ENCODE results near the gene CARTPT.
A peak's percentile ranks its signal among the peaks of the same experiment; 100 is the strongest.

CARTPT gene

DNA sequence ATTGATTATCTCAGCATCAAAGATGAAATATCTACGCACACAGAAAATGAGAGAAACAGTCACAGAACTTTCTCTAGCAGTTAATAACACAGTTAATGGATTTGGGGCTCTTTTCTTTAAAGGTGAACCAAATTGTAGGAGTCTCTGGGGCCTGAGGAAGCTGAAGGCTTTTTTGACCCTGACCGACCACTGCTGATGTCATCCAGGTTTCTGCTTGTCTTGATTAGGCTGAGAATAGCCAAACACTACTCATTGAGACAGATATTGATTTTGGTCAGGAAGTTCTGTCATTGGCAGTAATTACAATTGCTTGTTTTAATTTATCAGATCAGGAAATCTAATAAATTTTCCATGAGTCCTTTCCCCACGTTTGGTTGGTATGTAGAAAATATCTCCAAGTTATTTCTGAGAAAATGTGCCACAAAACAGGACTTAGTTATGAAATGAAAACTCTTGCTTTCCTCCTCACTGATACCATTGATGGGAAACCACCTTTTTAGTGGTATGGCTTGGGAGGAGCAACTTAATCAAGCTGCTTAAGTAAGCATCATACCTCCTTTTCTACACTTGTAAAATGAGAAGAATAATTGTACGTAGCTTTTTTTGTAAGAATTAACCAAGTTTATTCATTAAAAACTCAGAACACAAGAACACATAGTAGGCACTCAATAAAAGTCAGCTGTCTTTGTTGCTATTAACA is 19.7 kb downstream of the CARTPT start:
- ATAC-seq: no peak

DNA sequence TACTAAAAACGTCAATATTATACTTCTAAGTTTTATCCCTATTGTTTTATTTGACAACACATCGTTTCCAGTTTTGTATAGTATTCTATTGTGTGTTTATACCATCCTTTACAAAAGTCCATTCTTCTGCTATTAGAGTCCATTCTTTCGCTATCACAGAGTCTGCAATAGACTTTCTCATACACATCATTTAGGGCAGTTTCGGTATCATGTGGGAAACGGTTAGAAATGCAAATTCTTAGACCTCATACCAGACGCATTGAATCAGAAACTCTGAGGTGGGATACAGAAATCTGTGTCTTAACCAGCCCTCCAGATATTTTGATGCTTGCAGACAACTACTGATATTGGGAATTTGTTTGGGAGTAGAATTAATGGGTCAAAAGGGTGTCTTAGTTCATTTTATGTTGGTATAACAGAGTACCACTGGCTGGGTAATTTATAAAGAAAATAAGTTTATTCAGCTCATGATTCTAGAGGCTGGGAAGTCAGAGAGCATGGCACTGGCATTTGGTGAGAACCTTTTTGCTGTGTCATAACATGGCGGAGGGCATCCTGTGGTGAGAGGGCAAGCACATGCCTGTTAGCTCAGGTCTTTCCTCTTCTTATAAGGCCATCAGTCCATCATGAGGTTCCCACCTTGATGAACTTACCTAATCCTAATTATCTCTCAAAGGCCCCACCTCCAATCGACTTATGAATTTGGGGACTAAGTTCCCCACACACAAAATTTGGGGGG is 21.1 kb downstream of the CARTPT start:
- no peak for ATAC-seq

GRCh38 chr5:71743155-71743554 is 24.1 kb downstream of the CARTPT start:
- ATAC-seq: no peak

GRCh38 chr5:71744009-71744790 is 25.1 kb downstream of the CARTPT start:
- no peak for ATAC-seq

GRCh38 chr5:71747182-71747581 is 28.1 kb downstream of the CARTPT start:
- ATAC-seq: no peak

DNA sequence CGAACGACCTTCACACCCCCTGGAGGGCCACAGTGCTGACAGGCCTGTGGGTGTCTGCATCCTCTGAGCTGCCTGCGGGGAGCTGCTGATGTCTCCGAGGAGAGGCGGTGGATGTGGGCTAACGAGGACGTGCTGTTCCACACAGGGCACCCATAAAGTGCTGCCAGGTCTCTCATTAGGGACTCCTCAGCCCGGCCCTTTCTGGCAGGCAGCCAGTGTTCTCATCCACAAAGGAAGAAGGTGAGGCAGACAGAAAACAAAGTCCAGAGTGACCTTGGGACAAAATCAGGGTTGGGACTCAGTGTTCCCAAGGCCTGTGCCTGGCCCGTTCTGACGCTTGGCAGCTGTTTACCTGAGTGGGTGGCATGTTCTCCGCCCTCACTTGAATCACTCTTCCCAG is 29.3 kb downstream of the CARTPT start:
- ATAC-seq: no peak

DNA sequence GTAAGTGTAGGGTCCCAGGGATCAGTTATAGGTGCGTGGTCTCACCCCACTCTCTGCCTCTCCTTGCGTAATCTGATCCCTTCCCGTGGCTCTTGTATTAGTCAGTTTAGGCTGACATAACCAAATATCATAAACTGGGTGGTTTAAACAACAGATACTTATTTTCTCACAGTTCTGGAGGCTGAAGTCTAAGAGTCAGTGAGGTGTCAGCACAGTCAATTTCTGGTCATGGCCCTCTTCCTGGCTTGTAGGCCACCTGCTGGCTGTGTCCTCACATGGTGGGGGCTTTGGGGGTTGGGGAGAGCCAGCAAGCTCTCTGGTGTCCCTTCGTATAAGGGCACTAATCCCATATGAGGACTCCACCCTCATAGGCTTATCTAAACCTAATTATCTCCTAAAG is 32.3 kb downstream of the CARTPT start:
- ATAC-seq: no peak

DNA sequence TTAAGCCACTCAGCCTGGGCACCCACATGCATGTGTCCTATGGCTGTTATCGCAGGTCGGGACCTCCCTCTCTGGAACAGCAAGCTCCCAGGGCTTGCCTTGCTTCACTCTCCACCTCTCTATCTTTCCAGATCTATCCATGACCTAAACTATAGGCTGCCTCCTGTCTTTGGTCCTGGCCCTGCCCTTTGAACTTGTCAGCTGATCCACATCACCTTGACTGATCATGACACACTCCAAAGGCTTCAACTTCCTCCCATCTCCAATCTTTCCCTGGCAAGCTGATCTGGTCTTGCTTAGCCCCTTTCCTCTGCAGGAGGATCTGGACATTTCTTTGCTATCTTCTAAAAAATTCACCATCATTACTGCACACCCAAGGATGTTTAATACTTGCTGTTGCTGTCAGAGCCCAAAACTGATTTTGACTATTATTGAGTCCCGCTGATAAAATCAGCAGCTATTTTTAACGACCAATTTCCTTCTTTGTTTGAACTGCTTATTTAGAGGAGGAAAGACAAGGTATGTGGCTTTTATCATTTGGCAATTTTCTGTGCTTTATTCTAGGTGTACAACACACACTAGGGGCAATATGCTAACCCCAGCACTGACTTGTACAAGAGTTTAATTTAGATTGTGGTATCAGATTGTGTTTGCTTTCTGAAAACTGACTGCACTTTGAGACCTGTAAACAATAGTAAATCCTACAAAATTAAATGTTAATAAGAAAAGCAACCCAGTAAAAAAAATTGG is 33.5 kb downstream of the CARTPT start:
- no peak for ATAC-seq

DNA sequence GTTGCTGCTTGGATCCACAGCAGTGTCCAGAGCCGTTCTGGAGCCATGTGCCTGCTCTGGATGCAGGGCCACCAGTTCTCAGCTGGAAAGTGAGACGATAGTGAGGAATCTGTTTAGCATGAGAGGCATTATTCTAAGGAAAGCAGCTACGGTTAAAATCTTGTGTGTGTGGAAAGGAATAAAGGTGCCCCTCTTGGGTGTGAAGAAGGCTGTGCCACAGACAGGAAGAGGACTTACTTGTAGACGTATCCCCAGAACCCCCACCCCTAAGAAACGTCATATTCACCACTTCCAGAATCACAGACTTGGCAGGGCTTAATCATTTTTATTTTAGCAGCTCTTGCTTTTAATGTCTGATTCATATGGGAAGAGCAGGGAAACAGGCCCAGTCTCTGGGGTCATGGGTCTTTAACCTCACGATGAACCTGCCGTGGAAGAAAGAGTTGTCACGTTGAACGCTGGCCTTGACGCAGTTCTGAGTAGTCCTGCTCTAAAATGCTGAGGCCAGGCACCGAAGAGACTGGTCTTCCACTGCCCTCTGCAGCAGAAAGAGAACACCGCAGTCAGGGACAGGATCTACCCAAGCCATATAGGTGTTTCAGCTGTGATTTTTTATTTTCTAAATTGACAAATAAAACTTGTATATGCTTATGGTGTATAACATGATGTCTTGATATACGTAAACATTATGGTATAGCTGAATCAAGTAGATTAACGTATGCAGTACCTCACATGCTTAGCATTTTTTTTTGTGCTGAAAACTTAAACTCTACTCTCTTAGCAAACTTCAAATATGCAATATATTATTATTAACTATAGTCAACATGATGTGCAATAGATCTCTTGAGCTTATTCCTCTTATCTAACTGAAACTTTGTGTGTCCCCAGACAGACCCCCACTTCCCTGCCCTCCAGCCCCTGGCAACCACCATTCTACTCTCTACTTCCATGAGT is 38.8 kb downstream of the CARTPT start:
- peak; percentile 84 to 88 for ATAC-seq

DNA sequence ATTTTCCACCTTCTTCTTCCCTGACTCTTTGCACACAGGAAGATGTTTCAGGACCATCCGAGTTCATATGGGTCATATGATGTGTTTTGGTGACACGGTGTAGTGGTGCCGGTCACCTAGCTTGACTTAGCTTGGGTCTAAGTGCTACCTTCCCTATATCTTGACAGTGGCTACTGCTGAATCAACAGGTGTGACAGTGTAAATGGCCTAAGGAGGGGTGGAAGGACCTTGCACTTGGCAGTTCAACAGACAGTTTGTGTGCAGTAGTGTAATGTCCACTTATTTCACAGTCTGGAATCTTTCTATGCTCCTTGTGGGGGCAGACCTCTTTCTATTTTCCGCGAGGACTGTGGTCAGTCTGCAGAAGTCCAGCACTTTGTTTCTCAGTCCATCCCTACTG is 43.8 kb downstream of the CARTPT start:
- ATAC-seq: no peak

- ATAC-seq: no peak
Measured at GRCh38 chr5:71767661-71768060, 48.6 kb downstream of the CARTPT start.

- ATAC-seq: no peak
Measured at GRCh38 chr5:71769287-71769686, 50.2 kb downstream of the CARTPT start.

GRCh38 chr5:71770381-71770780 is 51.3 kb downstream of the CARTPT start:
- no peak for ATAC-seq

Data from activated CD4-positive, CD25-positive, alpha-beta regulatory T cell treated with anti-CD3 and anti-CD28 coated beads, Interleukin-2, amount 50 U/mL, for 24 hours (primary cell).